Esophagus muscularis mucosa (tissue), 4 donors: ENCODE data around the gene COL4A3. TPM values are rescaled to one million over a fixed set of nuclear protein-coding genes. Genes with fewer than 3 reads are reported as not detected.

ENCODE experiments used
- DNase-seq: peaks from one replicate; pipeline ENCODE4 v3.0.0-alpha.2; 2017; ENCODE audit errors: extremely low spot score
- H3K27ac ChIP-seq, 4 donors: fragments of 200-600 bp; sonication (generic); replicated peaks in 1 of 4; 1 replicate in 3 of 4; 2 replicates in 1 of 4; pipeline ENCODE4 v1.5.1; 2016 to 2019; ENCODE audit warnings: mild to moderate bottlenecking in 1 of 4
- H3K27me3 ChIP-seq, 4 donors: fragments of 200-600 bp; sonication (generic); one replicate each; pipeline versions ENCODE4 v1.5.1 to v1.6.0; 2016 to 2019
- H3K36me3 ChIP-seq, 4 donors: fragments of 200-600 bp; sonication (generic); one replicate each; pipeline ENCODE4 v1.5.1; 2016 to 2019
- H3K4me1 ChIP-seq, 4 donors: fragments of 200-600 bp; sonication (generic); one replicate each; pipeline ENCODE4 v1.5.1; 2016 to 2019
- H3K4me3 ChIP-seq, 4 donors: fragments of 200-600 bp; sonication (generic); 1 replicate in 2 of 4; 2 replicates in 2 of 4; pipeline ENCODE4 v1.5.1; 2016 to 2019; ENCODE audit warnings: mild to moderate bottlenecking in 4 of 4, moderate library complexity in 1 of 4
- H3K9me3 ChIP-seq, 4 donors: fragments of 200-600 bp; sonication (generic); 1 replicate in 3 of 4; 2 replicates in 1 of 4; pipeline ENCODE4 v1.5.1; 2016 to 2019
- EP300 ChIP-seq: sonication (generic); formaldehyde crosslinking; IDR thresholded peaks from one replicate; pipeline ENCODE4 v1.6.1; 2017; ENCODE audit warnings: antibody characterized with exemption
- POLR2A ChIP-seq: fragments of 450-650 bp; IDR thresholded peaks from one replicate; pipeline ENCODE4 v1.6.1; 2017; ENCODE audit warnings: antibody characterized with exemption, moderate library complexity, mild to moderate bottlenecking, low read depth
- POLR2AphosphoS5 ChIP-seq, 2 donors: sonication (generic); formaldehyde crosslinking; IDR thresholded peaks; one replicate each; pipeline ENCODE4 v1.6.1; 2017; ENCODE audit warnings: antibody characterized with exemption in 2 of 2
- WGBS: methylation state at CpG from one replicate; pipeline ENCODE4 v1.1.5; 2018; 5-methylcytosine and 5-hydroxymethylcytosine counted together
- intact Hi-C: fragments of 100-400 bp; cut with DNase I; formaldehyde crosslinking; loops from one replicate; pipeline ENCODE4 v1.15.1; 2023
- total RNA-seq, 4 donors: library from RNA; depleted of rRNA; stranded (reverse); fragments of >200 nt; gene quantifications; one replicate each; pipeline versions ENCODE4 v1.1.0 to v1.2.1, GENCODE V29; 2016
- TF ChIP-seq, protein P1 (sequence below), 3 experiments: fragments of 200-600 bp in 2 of 3; fragments of 450-650 bp in 1 of 3; sonication (generic) in 2 of 3; IDR thresholded peaks; one replicate each; pipeline ENCODE4 v1.5.1; 2017 to 2019; ENCODE audit warnings: antibody characterized with exemption in 3 of 3, mild to moderate bottlenecking in 2 of 3, moderate library complexity in 1 of 3

Gene COL4A3
- total RNA-seq, 4 donors from 2014 or later = 1.9 to 10.8 (median 4.3) TPM

- TF ChIP-seq POLR2AphosphoS5 (IDR thresholded peaks at IDR 0.05) = no peak
- no peak for TF ChIP-seq EP300
- no peak for TF ChIP-seq POLR2A
- TF ChIP-seq, protein P1, sequence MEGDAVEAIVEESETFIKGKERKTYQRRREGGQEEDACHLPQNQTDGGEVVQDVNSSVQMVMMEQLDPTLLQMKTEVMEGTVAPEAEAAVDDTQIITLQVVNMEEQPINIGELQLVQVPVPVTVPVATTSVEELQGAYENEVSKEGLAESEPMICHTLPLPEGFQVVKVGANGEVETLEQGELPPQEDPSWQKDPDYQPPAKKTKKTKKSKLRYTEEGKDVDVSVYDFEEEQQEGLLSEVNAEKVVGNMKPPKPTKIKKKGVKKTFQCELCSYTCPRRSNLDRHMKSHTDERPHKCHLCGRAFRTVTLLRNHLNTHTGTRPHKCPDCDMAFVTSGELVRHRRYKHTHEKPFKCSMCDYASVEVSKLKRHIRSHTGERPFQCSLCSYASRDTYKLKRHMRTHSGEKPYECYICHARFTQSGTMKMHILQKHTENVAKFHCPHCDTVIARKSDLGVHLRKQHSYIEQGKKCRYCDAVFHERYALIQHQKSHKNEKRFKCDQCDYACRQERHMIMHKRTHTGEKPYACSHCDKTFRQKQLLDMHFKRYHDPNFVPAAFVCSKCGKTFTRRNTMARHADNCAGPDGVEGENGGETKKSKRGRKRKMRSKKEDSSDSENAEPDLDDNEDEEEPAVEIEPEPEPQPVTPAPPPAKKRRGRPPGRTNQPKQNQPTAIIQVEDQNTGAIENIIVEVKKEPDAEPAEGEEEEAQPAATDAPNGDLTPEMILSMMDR (IDR thresholded peaks at IDR 0.05) = no peak
- intact Hi-C loops = no loop called here
- H3K27me3 ChIP-seq = no peaks in the 10 kb centered on the region
- H3K36me3 ChIP-seq = no peaks in the 10 kb centered on the region
- no peaks in the 10 kb centered on the region for H3K9me3 ChIP-seq
- H3K4me3 ChIP-seq = no peak overlapping the region
- no peak overlapping the region for H3K27ac ChIP-seq
- no peak for DNase-seq
- no peaks in the 10 kb centered on the region for H3K4me1 ChIP-seq
Measured at GRCh38 chr2:227118353-227118752, 46.1 kb upstream of the COL4A3 start.

GRCh38 chr2:227123697-227124096, 40.7 kb upstream of the COL4A3 start:
- WGBS = 71% methylated on average over 4 of the region's 4 CpGs

DNA sequence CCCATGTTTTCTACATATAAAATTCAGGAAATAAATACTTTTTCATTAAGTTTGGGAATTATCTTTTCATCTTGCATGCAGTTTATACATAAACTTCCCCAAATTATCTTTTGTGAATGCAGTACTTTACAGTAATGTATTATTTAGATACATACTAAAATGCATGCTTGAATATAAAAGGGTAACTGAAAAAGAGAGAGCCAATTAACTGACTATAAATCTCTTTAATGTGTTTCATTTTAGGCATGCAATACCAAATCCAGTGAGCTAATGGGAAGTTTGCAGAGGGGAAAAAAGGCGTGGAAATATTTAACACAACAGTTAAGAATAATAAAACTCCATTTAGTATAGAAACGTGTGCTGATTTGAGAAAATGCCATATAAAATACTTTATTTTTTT, 39.6 kb upstream of the COL4A3 start:
- TF ChIP-seq POLR2A = no peak
- TF ChIP-seq, protein P1 (IDR thresholded peaks at IDR 0.05) = no peak
- TF ChIP-seq EP300 = no peak
- TF ChIP-seq POLR2AphosphoS5 (IDR thresholded peaks at IDR 0.05) = no peak
- Histone ChIP-seq H3K36me3 (no peaks in the 10 kb centered on the region), H3K9me3 (no peaks in the 10 kb centered on the region), H3K4me1 (peaks cover 0 to under 1% (median 0%) of the 10 kb centered on the region in 4 donors), H3K27ac (no peak overlapping the region), H3K27me3 (peaks cover 0 to 25% (median 0%) of the 10 kb centered on the region in 4 donors), H3K4me3 (no peak overlapping the region)
- intact Hi-C loops = no loop called here
- DNase-seq = no peak
- WGBS = 62% methylated on average over 2 of the region's 2 CpGs

More at GRCh38 chr2:227123697-227124096, 40.7 kb upstream of the COL4A3 start:
- no peak for TF ChIP-seq POLR2A
- no peak for TF ChIP-seq POLR2AphosphoS5 (IDR thresholded peaks at IDR 0.05)
- TF ChIP-seq, protein P1 (IDR thresholded peaks at IDR 0.05) = no peak
- TF ChIP-seq EP300 = no peak
- DNase-seq = no peak
- Histone ChIP-seq H3K9me3 (no peaks in the 10 kb centered on the region), H3K4me1 (no peaks in the 10 kb centered on the region), H3K27me3 (peaks cover 0 to 25% (median 0%) of the 10 kb centered on the region in 4 donors), H3K27ac (no peak overlapping the region), H3K4me3 (no peak overlapping the region), H3K36me3 (no peaks in the 10 kb centered on the region)
- intact Hi-C loops = no loop called here

GRCh38 chr2:227125506-227125905, 38.9 kb upstream of the COL4A3 start:
- H3K27me3 ChIP-seq = peaks cover 0 to 25% (median 0%) of the 10 kb centered on the region in 4 donors
- no peaks in the 10 kb centered on the region for H3K9me3 ChIP-seq
- no peak overlapping the region for H3K4me3 ChIP-seq
- intact Hi-C loops = no loop called here
- DNase-seq = no peak
- H3K36me3 ChIP-seq = no peaks in the 10 kb centered on the region
- H3K4me1 ChIP-seq = peaks cover 0 to 4% (median 0%) of the 10 kb centered on the region in 4 donors
- WGBS = 81% methylated on average over 5 of the region's 5 CpGs
- TF ChIP-seq POLR2A (no peak), POLR2AphosphoS5 (IDR thresholded peaks at IDR 0.05) (no peak), EP300 (no peak)
- TF ChIP-seq, protein P1 (IDR thresholded peaks at IDR 0.05) = no peak
- H3K27ac ChIP-seq = no peak overlapping the region

DNA sequence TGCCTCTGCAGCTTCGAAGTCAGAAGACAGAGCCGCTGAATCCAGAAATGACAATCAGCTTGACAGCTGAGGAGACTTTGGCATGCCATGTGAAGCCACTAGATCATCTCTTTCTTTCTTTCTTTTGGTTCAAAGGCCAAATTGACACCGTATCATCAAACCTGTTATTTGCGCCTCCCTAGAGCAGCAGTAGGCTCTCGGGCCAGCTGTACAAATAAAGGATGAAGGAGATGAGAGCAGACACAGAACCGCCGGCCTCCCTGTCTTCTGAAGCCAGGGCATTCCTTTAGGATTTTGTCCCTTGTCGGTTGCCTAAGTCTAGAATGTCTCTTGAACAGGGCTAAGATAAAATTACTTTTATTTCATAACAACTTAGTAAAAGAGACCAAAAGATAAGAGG, 37.2 kb upstream of the COL4A3 start:
- H3K27me3 ChIP-seq = peaks cover 0 to 25% (median 0%) of the 10 kb centered on the region in 4 donors
- no peak for DNase-seq
- WGBS = 40% methylated on average over 8 of the region's 8 CpGs
- no peak overlapping the region for H3K4me3 ChIP-seq
- TF ChIP-seq POLR2AphosphoS5 (IDR thresholded peaks at IDR 0.05) (no peak), POLR2A (no peak), EP300 (no peak)
- TF ChIP-seq, protein P1 (IDR thresholded peaks at IDR 0.05) = no peak
- no peaks in the 10 kb centered on the region for H3K36me3 ChIP-seq
- H3K27ac ChIP-seq = no peak overlapping the region
- no peaks in the 10 kb centered on the region for H3K9me3 ChIP-seq
- intact Hi-C loops = no loop called here
- peaks cover 0 to 4% (median 0%) of the 10 kb centered on the region in 4 donors for H3K4me1 ChIP-seq
